Central memory CD8-positive, alpha-beta T cell (primary cell): Measurements from ENCODE around the gene CDKN2D.

ENCODE experiments used
- ATAC-seq: fragments of 150-1000 bp; cut with Tn5 transposase; replicated peaks from 2 replicates; pipeline ENCODE4 v1.10.0; 2022; ENCODE audit warnings: mild to moderate bottlenecking, moderate FRiP score, moderate number of reproducible peaks; ENCODE audit not compliant: poor library complexity, severe bottlenecking; ENCODE audit errors: extremely low read depth
- DNase-seq, 2 donors: peaks; one replicate each; pipeline ENCODE4 v3.0.0; 2021; ENCODE audit warnings: low spot score in 2 of 2
- H3K27ac Mint-ChIP-seq: one replicate; pipeline ENCODE4 v1.8.0; 2022; ENCODE audit warnings: low read depth, mild to moderate bottlenecking, moderate library complexity, mixed read lengths
- H3K27me3 Mint-ChIP-seq: one replicate; pipeline ENCODE4 v1.8.0; 2022; ENCODE audit warnings: mixed read lengths
- H3K36me3 Mint-ChIP-seq: one replicate; pipeline ENCODE4 v1.8.0; 2022; ENCODE audit warnings: mild to moderate bottlenecking, moderate library complexity, mixed read lengths; ENCODE audit not compliant: insufficient read depth
- H3K4me1 Mint-ChIP-seq: one replicate; pipeline ENCODE4 v1.8.0; 2022; ENCODE audit warnings: mixed read lengths
- H3K4me3 Mint-ChIP-seq: one replicate; pipeline ENCODE4 v1.8.0; 2022; ENCODE audit warnings: mild to moderate bottlenecking, moderate library complexity, mixed read lengths
- H3K9me3 Mint-ChIP-seq: one replicate; pipeline ENCODE4 v1.8.0; 2022; ENCODE audit warnings: mixed read lengths

Gene CDKN2D

DNA sequence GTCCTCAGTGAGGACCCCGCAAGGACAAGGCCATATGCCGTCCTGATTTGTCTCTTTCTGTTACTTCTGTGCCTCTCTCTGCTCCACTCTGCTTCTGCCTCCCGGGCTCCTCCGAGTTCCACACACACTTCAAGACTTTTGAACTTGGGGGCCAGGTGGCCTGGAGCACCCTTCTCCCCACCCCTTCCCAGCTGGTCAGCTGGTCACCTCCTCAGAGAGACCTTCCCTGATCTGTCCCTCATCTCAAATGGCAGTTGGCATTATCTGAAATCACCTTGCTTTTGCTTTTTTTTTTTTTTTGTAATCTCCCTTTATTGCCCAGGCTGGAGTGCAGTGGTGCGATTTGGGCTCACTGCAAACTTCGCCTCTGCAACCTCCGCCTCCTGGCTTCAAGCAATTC is 49.4 kb downstream of the CDKN2D start:
- ATAC-seq = no peak
- Mint-ChIP-seq H3K36me3 (peaks cover 36% of the 10 kb centered on the region), H3K27me3 (no peaks in the 10 kb centered on the region), H3K4me1 (peaks cover 49% of the 10 kb centered on the region), H3K4me3 (peak overlapping the region; percentile 77), H3K9me3 (no peaks in the 10 kb centered on the region), H3K27ac (peak overlapping the region; percentile 89)
- DNase-seq = no peak

GRCh38 chr19:10518444-10519361 is 50.1 kb downstream of the CDKN2D start:
- Mint-ChIP-seq H3K4me3 (peak overlapping the region; percentile 77), H3K27me3 (no peaks in the 10 kb centered on the region), H3K27ac (peak overlapping the region; percentile 89), H3K36me3 (peaks cover 43% of the 10 kb centered on the region), H3K4me1 (peaks cover 57% of the 10 kb centered on the region), H3K9me3 (no peaks in the 10 kb centered on the region)
- DNase-seq = peak in 1 of 2 donors; percentile 43
- no peak for ATAC-seq

- Mint-ChIP-seq H3K36me3 (peaks cover 47% of the 10 kb centered on the region), H3K4me3 (peak overlapping the region; percentile 77), H3K9me3 (no peaks in the 10 kb centered on the region), H3K4me1 (peaks cover 65% of the 10 kb centered on the region), H3K27ac (peak overlapping the region; percentile 89), H3K27me3 (peaks cover 8% of the 10 kb centered on the region)
- DNase-seq (peak in 1 of 2 donors; percentile 53), ATAC-seq (peak; percentile 35)
Observed at GRCh38 chr19:10517760-10518443, 50.9 kb downstream of the CDKN2D start.

DNA sequence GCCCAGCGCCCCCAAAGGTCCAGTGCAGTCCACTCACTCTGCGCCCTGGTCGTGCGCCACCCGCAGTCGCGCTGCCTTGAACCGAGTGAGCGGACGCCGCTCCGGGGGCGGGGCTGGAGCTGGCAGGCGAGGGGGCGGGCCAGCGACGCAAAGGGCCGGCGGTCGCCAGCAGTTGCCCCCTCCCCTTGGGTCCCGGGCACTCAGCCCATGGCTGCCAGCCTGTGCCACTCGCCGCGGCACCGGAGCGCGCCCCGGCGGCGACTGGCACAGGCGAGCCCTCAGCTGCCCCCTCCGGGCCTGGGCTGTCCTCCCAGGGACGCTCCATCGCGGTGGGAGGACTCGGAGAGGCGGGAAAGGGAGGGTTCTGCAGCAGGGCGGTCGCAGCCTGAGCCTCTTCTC is 51.4 kb downstream of the CDKN2D start, which contains the start of gene S1PR5:
Gene S1PR5, minus strand, starts transcription at position 87 of the 399 bp plus-strand sequence. CDS start 2,436 bp downstream, outside the sequence.
- Mint-ChIP-seq H3K4me1 (peaks cover 65% of the 10 kb centered on the region), H3K9me3 (no peaks in the 10 kb centered on the region), H3K36me3 (peaks cover 52% of the 10 kb centered on the region), H3K27ac (peak within 1 kb of the TSS; percentile 89), H3K4me3 (peak within 1 kb of the TSS; percentile 77), H3K27me3 (peaks cover 8% of the 10 kb centered on the region)
- DNase-seq (no peak), ATAC-seq (peak; percentile 4)

- peak in 1 of 2 donors; percentile 41 for DNase-seq
- Mint-ChIP-seq H3K27me3 (peaks cover 8% of the 10 kb centered on the region), H3K9me3 (no peaks in the 10 kb centered on the region), H3K4me3 (peak overlapping the region; percentile 77), H3K27ac (peak overlapping the region; percentile 87), H3K4me1 (peaks cover 61% of the 10 kb centered on the region), H3K36me3 (peaks cover 55% of the 10 kb centered on the region)
- peak; percentile 33 for ATAC-seq
Observed at GRCh38 chr19:10516671-10517286, 52.0 kb downstream of the CDKN2D start.
